NK-92 treated with Interleukin-12 subunit alpha and Interleukin-12 subunit beta, amount 100 ng/mL, for 24 hours (cell line): Measurements from ENCODE around the gene RNF126.
"Not testable (repeated sequence)": the region's sequence is repeated elsewhere in the genome, so short reads cannot be mapped to it uniquely, and the experiment has no call there.

Experiments
- DNase-seq: peaks from one replicate; lab custom pipeline; 2025; lab: John Stamatoyannopoulos, UW

Gene RNF126

DNA sequence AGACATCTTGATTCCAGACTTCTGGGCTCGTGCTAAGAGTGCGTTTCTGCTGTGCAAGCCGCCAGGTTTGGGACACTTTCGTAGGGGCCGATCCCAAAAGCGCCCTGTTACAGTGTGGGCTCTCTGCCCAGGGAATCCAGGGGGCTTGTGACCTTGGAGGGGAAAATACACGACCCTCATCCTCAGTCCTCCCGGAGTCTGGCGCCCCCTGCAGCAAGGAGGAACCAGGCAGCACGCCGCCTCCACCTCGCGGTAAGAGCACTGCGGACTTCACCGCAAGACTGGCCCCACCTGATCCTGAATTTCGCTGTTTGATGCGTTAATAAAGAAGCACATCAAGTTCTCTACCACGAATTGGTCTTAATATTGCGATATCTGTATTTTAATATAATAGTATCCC lies 34.8 kb downstream of the RNF126 start:
- no peak for DNase-seq

DNA sequence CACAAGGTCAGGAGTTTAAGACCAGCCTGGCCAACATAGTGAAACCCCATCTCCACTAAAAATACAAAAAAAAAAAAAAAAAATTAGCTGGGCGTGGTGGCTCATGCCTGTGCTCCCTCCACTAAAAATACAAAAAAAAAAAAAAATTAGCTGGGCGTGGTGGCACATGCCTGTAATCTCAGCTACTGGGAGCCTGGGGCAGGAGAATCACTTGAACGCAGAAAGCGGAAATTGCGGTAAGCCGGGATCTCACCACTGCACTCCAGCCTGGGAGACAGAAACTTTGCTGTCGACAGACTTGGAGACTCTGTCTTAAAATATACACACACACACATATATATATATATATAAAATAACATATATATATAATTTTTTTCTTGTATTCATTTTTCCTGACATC lies 36.4 kb downstream of the RNF126 start:
- not testable (repeated sequence) for DNase-seq

DNA sequence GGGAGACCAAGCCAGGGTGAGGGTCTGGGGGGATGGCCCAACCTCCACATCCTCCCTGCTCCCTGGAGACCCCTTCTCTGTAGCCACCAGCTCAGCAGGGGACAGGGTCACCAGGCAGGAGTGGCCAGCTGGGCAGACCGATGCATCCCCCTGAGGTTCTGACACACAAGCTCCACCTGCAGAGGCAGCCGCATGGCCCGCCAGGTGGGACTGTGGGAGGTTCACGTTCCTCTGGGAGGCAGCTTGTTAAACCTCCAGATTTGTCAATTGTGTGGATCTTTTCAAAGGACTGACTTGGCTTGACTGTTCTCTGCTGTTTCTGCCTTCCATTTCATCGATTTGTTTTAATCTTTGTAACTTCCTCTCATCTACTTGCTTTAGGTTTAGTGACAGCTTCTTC lies 37.8 kb downstream of the RNF126 start:
- no peak for DNase-seq

DNA sequence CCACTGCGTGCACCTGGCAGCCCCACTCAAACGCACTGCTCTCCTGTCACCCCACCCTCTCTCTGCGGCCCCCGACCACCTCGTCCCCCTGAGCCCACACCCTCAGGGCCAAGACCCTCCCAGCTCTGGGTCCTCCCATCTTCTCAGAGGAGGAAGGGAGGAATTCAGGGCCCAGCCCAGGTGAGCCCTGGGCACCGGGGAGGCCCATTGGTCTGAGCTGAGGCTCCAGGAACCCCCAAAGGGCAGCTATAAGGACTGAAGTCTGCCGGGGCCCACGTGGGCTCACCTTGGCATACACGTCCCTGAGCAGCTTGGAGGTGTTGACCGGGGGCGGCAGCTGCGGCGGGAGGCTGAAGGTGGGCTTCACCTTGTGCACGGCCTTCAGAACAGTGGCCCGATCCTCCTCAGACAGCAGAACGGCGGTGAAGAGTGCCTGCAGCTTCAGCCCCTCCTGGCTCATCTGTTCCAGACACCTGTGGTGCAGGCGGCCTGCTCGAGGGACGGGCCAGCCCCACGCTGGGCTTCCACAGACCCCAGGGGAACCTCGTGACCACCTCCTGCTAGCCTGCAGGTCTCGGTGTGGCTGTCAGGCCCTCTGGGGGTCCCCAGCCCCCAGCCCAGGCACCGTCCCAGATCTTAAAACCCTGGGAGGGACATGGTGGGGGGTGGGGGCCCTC lies 38.4 kb downstream of the RNF126 start:
- no peak for DNase-seq

DNA sequence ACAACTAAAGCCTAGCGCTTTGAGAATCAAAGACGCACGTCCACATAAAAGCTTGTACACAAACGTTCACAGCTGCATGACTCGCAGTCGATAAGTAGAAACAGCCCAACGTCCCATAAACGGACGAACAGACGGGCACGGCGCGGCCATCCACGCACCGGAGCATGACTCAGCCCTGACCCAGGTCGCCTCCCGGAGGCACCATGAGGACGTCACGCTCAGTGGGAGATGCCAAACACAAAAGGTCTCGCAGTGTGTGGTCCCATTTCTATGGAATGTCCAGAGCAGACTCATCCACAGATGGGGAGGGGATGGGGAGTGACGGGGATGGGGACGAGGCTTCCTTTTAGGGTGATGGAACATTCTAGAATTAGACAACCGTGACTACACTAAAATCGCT lies 39.0 kb downstream of the RNF126 start:
- no peak for DNase-seq

DNA sequence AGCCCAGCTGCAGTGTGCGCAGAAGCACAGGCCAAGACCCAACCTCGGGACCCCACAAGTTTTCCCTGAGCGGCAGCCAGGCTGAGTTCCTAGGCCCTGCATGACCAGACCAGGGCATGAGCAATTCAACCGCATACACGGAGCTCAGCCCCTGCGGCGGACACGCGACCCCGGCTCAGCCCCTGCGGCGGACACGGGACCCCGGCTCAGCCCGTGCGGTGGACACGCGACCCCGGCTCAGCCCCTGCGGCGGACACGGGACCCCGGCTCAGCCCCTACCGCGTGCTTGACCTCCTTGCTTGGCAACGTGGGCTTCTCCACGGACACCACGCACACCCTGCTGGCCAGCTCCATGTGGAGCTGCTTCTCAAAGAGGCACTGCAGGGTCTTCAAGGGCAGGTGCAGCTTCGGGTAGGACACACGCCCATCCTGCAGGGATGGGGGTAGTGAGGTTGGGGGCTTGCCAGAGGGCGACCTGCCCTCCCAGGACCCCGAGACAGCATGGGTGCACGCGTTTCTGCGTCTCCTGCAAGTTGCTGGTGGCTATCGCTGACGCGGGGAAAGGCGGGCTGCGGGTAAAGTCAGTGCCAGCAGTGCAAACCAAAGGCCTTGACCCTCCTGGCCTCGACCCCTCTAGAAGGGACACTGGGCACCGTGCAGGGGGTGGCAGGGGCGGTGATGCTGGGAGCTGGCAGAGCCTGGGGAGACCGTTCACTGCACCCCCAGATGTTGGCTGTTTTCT lies 39.7 kb downstream of the RNF126 start:
- no peak for DNase-seq

DNA sequence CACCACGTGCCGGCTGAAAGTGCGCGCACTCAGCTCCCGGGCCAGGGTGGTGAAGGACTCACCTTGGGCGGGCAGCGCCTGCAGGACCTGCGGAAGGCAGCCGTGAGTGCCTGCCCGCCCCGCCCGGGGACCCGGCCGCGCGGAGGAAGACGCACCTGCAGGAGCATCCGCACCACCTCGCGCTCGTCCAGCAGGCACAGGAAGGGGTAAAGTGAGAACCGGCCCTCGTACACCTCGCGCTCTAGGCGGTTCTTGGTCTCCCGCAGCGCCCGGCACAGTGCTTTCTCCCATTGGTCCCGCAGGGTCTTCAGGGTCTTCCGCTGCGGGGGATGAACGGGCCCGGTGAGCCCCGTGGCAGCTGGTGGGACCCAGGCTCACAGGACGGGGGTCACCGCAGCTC lies 40.3 kb downstream of the RNF126 start:
- no peak for DNase-seq

DNA sequence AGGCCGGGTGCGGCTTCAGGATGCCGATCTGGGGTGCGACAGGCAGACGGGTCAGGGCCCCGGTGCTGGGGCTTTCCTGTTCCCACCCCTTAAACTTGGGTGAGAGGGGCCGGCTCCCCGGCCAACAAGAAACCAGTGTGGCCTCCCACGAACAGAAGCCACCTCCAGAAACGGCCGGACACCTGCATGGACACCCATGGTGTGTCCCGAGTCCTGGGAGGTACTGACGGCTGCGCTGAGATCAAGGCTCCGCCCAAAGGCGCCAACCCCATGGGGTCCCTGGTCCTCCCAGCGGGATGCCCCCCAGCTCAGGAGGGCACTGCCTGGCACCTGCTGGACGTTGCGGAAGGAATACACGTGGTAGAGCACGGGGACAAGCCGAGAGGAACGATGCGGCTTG lies 41.2 kb downstream of the RNF126 start:
- DNase-seq = no peak

DNA sequence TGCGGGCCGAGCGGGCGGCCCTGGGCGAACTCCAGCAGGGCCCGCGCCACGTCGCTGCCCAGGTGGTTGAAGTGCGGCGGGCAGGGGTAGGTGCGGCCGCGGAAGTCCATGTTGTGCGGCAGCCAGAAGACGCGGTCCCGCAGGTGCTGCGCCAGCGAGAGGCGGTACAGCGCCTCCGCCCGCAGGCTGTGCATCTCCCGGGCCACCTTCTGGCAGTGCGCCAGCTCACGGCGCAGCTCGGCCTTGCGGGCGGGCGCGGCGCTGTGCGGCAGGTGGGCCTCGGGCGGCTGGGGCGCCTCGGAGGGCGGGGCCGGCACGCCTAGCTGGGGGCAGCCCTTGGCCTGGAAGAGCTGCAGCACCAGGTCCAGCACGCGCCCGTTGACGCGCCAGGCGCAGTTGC lies 41.8 kb downstream of the RNF126 start:
- not testable (repeated sequence) for DNase-seq

DNA sequence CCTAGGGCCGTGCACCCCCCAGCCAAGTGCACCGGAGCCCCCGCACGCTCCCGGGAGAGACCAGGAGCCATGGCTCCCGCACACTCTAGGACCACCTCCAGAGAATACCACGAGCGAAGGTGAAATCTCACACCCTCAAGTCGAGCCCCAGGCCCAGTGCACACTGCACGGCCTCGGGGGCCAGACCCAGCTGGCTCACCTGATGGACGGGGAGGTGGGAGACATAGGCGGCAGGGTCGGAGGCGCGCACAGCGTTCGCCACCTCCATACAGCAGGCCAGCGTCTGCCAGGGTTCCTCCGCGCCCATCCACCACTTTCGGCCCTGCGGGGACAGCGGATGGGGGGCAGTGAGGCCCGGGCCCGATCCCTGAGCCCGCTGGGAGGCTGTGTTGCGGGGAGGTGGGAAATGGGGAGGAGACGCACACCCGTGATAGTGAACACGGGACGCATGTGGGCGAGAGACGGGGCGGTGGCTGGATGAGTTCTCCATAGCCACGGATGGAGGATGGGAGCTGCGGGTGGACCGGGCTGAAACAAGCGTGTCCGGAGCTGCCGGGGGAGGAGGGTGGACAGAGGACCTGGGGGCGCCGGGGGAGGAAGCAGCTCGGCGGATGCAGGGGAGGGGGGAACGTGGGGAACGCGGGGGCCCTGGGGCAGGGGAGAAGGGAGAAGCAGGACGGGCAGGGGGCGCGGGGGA lies 42.7 kb downstream of the RNF126 start:
- DNase-seq = no peak

DNA sequence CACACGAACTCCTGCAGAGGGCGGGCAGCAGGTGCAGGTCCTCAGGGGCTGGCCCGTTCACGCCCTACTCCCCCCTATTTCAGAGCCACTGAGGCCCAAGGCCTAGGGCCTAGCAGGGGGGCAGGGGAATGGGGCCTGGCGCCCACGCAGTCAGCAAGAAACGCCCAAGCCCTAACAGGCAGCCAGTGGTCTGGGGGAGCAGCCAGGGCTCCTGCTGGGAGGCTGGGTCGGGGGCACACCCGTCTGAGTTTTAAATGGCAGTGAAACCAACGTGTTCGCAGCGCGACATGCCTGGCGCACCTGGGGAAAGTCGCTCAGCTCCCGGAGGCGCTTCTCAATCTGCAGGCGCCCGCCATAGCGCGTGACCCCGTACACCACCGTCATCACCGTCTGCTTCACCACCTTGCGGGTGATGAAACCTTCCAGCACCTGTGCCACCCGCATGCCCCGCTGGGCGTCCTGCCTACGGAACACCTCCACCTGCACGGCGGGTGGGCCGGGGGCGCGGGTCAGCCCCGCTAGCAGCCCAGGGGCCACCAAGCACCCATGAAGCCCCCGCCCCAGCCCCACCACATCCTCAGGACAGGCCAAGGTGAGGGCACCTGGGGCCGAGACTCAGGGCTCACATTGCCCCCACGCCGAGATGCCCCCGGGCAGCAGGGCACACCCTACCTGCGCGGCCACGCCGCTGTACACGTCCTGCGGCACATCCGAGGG lies 43.6 kb downstream of the RNF126 start:
- DNase-seq = no peak

DNA sequence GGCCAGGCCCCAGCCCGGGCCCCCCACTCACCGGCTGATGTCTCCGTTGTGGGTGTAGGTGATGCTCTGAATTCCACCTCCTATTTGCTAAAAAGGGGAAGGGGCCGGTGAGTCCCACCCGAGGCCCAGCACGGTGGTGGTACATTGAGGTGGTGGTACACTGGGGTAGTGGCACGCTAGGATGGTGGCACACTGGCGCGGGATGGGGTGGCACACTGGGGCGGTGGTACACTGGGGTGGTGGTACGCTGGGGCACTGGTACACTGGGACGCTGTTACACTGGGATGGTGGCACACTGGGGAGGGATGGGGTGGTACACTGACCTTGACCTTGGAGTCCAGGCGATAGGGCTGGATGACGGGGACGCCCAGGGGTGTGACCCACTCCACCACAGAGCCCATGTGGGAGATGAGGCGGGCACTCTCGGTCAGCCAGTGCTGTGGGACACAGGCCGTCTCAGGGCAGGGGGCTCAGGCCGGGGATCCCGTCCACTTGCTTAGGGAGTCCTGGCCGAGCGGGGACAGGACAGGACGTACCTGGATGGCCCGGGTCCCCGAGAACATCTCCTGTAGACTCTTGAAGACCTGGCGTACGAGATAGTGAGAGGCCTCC lies 44.2 kb downstream of the RNF126 start:
- no peak for DNase-seq

DNA sequence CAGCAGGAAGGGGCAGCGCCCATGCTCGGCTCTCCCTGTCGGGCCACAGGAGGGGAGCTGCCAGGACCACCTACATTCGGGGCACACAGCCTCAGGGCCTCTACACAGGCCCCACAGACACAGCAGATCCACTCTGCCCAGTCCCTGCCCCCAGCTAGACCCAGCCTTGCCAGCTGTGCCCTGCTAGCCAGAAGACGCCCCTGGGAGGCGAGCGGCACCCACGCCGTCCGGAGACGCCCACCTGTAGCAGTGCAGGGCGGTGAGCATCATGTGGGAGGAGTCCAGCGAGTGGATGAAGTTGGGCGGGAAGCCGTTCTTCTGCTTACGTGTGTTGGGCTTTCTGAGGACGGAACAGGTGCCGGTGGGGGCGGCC lies 44.8 kb downstream of the RNF126 start:
- no peak for DNase-seq

DNA sequence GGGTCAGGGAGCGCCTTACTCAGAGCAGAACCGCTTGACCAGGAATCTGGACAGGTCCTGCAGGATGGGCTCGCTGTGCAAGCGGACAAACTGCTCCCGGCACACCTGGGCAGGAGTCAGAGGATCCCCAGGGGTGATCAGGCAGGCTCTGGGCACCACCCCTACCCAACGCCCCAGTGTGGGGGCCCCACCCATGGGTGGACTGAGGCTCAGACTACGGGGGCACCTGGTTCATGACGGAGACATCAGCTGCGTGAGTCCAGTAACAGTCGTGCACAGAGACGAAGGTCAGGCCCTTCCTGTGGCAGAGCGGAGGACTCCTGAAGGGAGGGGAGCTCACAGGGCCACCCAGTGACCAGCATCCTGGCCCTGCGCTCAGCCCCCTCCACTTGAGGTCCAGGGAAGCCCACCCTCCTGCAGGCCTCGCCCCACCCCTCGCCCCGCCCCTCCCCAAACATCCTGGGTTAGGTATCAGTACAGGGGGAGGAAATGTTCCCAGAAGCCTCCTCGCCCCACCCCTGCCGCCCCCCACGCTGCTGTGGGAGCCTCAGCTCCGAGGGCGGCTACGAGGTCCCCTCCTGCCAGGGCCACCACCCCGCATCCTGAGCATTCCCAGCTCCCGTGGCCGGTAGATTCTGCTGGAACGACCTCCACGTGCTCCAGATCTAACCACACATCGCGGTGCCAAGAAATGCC lies 45.3 kb downstream of the RNF126 start:
- no peak for DNase-seq

DNA sequence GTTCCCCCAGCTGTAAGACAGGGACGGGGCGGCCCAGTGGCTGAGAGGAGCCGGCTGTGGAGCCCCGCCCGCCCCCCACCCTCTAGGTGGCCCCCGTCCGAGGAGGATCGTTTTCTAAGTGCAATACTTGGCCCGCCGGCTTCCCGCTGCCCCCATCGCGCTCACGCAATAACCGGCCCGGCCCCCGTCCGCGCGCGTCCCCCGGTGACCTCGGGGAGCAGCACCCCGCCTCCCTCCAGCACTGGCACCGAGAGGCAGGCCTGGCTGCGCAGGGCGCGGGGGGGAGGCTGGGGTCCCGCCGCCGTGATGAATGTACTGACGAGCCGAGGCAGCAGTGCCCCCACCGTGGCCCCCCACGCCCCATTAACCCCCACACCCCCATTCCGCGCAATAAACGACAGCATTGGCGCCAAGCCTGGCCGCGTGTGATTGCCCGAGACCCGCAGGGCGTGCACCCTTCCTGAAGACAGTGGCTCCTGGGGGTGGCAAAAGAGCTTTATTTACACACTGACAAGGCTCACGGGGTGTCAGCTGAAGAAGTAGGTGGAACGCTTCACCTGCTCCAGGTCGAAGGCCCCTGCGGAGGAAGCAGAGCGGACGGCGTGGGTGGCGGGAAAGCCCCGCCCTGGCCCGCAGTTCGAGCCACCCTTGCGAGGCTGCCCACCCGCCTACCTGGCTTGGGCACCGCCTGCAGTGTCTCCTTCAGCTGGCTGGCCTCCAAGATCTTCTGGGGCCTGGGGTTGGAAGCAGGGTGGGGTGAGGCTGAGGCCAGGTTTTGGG lies 46.1 kb downstream of the RNF126 start:
- DNase-seq = no peak

DNA sequence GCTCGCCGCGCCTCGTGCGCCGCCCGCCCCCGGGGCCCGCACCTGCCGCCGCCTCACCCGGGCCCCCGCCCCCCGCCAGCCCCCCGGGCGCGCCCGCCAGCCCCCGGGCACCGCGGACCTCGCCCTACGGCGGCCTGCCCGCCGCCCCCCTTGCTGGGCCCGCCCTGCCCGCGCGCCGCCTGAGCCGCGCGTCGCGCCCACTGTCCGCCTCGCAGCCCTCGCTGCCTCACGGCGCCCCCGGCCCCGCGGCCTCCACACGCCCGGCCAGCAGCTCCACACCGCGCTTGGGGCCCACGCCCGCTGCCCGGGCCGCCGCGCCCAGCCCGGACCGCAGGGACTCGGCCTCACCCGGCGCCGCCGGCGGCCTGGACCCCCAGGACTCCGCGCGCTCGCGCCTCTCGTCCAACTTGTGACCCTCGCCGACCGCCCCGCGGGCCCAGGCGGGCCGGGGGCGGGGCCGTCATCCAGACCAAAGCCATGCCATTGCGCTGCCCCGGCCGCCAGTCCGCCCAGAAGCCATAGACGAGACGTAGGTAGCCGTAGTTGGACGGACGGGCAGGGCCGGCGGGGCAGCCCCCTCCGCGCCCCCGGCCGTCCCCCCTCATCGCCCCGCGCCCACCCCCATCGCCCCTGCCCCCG lies 46.8 kb downstream of the RNF126 start:
- DNase-seq = no peak

DNA sequence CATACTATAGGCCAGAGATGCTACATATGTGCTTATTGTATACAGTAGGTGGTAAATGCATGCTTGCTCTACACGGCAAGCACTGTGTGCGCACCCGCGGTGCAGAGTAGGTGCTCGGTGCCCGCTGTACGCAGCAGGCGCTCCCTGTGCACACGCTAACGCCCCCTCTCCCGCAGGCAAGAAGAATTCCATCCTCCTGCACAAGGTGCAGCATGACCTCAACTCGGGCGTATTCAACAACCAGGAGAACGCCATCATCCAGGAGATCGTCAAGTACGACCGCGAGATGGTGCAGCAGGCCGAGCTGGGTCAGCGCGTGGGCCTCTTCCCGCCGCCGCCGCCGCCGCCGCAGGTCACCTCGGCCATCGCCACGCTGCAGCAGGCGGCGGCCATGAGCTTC lies 47.4 kb downstream of the RNF126 start:
- DNase-seq = no peak

DNA sequence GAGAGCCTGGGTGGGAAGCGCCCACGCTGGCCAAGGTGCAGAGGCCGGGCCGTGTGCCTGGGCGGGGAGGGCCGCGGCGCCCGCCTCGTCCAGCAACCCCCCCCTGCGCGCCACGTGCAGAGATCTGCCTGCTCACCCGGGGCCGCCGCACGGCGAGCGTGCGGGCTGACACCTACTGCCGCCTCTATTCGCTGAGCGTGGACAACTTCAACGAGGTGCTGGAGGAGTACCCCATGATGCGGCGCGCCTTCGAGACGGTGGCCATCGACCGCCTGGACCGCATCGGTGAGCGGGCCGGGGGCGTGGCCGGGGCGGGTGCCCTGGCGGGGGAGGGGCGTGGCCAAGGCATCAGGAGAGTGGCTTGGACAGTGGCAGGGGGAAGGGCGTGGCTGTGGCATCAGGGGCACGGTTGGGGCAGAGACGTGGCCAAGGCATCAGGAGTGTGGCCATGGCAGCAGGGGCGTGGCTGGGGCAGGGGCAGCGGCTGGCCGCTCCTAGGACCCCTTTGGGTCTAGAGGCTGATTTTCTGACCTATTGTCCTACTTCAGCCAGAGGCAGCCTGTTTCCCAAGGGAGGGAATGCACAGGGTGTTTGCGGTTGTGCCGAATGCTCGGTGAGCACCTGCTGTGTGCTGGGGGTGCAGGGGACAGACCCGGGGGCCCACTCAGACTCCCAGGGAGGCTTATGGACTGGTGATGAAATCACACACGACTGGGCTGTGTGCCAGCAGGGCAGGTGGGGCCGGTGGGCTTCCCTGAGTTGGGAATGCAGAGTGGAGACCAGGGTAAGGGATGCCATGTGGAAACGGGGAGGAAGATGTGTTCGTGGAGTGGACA lies 49.1 kb downstream of the RNF126 start:
- no peak for DNase-seq

DNA sequence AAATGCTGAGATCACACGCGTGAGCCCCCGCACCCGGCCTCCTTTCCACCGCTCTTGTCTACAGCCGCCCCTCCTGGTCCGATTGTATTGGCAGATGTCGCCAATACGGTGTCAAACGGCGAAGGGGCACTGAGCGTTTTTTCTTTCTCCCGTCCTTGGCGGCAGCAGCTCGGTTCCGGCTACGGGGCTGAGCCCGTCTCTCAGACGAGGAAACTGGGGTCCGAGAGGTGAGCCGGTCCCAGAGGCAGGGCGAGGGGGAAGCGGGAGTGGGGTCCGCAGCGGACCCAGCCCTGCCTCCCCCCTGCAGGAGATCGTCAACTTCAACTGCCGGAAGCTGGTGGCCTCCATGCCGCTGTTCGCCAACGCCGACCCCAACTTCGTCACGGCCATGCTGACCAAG lies 50.1 kb downstream of the RNF126 start:
- DNase-seq = no peak
